ENCODE data around the gene SLC24A3.

SLC24A3 gene

DNA sequence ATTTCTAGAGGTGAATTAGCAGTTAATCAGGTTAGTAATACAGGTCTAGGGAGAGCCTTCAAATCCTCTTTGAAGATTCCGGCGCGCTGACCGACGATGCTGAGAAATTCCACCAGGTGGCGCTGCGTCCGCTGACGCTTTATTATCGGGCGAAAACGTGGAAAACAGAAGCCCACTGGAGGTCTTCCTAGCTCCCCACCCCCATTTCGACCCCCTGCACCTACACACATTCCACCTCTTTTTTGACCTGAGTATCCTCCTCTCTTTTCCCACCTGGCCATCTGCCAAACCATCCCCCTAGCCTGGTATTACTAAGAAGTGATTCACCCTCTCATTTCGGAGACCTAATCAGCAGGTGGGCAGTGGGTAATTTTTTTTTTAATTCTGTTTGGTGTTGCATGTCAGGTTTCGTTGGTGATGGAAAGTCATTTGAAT is 480.3 kb downstream of the SLC24A3 start:
- peak; percentile 31 for DNase-seq

DNA sequence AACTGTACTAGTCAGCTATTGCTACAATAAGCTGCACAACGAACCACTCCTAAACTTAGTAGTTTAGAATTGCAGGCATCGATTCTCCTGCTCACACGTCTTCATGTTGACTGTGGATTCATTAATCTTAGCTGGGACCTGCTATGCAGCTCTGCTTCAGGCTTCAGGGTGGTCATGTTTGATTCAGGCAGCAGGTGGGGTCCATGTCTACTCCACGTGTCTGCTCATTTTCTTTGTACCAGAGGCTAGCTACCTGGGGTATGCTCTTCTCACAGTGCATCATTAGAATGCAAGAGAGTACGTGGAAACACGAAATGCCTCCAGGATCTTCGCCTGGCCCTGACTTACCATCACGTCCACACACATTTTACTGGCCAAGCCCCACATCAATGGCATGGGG is 481.1 kb downstream of the SLC24A3 start:
- DNase-seq = no peak

DNA sequence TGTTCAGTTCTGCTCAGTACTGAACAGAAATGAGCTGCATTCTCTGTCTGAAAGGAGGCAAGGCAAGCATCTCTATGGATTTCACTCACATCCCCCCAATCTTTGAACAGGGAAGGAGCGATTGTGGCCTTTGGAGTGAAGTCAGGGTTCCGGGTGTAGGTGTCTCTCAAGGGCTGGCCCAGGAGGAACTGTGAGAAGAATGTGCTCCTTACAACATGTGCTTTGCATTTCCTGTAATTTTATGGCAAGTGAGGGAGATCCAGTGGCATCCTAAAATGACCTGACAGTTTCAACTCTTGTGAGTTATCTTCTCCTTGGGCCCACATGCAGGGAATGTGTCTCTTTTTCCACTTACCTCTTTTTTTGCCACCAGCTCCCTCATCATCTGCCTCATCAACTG is 482.6 kb downstream of the SLC24A3 start:
- no peak for DNase-seq

DNA sequence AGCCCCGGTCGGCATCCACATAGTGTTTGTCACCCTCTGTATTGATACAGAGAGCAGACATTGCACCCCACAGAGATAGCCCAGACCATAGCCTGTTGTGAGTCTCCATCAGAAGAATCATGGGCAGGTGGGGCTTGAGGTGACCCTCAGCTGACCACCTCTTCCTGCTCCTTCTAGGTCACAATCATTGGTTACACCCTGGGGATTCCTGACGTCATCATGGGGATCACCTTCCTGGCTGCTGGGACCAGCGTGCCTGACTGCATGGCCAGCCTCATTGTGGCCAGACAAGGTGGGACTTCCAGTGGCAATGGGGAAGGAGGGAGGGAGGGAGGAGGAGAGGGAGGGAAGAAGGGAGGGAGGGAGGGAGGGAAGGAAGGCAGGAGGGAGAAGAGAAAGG is 484.2 kb downstream of the SLC24A3 start:
- DNase-seq = no peak

DNA sequence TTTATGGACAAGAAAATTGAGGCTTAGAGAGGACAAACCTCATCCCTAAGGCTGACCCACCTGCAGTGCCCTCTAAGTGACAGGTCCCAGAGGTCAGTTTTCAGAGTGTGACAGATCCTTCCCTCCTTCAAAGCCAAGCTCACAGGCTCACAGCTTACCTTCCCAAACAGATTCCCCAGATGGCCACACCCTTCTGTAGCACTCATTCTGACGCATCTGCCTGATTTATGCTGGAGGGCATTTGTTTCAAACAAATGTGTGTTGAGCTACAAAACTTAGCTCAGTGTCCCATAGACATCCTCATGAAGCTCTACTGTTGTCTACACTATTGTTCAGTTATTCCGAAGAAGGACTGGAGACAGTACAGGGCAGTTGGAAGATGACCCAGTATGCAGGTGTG is 485.0 kb downstream of the SLC24A3 start:
- DNase-seq = no peak

DNA sequence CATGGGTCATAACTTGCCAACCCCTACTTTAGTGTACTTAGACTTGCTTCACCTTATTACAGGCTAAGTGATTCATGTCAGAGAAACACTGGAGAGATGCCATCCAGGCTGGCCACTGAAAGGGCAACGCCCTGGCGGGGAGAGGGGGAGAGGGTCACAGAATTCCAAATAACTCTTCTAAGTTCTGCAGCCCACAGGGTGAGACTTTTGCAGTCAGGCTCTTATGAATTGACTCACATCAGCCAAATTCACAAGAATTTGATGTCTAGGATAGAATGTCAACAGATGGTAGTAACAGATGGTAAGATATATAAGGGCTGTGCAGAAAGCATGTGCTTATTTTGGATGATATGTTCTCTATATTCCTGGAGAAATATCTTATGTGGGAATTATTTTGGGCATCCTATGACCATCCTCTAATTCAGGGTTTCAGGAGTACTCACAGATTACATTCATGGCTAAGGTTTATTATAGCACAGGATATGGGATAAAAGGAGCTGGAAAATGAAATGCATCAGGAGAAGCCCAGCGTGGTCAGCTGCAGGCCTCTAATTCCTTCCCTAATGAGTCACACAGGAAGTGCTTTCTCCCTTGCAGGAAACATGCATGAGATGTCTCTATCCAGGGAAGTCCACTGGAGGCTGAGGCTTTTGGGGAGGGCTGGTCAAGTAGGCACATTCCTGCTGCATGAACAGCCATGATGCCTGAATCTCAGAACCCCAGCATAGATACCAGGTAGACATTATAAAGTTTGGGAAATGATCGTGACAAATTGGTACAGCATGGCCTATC is 486.9 kb downstream of the SLC24A3 start:
- DNase-seq = no peak

DNA sequence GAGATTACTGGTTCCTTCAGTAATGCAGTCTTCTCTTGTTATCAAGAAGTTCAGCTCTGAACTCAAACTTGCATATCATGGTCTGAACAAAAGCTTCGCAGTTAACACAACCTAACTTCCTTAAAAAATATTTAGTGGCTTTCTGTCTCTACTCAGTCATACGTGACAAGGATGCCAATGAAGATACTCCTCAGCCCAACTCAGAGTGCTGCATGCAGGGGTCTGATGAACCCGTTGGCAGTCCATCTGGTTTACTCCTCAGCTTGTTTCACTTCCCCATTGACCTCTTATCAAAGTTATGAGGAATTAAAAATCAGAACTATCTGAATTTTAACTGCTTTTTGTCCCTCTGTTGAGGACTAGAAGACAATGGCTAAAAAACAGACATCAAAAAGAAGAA is 489.0 kb downstream of the SLC24A3 start:
- no peak for DNase-seq

DNA sequence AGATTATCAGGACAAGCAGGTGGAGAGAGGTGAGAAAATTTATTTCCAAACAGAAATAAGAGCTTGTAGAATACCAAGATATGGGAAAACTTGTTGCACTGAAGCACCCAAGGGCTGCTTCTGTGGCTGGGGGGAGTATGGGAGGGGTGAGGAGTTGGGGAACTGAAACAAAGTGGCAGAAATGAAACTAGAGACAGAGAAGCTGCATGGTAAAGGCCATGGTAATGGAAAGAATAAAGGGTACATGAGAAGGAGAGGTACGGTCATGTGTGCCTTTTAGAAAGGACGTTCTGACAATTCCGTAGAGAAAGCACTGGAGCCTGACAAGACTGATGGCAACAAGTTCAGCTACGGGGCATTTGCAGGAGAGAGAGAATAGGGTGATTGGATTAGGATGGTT is 494.0 kb downstream of the SLC24A3 start:
- DNase-seq = no peak

DNA sequence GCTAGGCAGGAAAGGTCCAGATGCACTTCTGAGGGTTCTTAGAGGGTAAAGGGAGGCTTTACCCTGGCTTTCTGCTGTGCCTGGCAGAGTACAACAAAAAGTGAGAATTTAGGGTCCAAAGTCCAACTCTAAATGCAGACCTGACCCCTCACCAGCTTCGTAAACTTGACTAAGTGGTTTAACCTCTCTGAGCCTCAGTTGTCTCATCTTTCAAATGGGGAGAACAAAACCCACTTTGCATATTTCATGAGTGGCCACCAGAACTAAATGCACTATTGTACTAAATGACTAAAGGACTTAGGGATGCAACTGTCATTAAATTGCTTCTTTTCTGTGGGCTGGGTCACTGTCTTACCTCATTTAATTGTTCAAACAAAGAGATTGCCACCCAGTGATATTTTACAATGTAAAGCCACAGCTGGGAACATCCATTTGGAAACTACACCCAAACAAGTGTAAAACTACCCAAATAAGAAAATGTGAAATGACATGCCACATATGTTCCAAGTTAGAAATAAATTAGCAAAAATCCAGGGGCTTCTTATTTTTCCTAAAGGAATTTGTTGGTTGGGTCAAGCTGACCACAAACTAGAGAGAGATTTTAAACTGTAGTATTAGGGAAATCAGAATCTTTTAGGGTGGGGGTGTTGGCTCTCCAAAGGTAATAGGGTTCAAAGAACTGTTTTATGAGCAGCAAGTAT is 497.3 kb downstream of the SLC24A3 start:
- no peak for DNase-seq

DNA sequence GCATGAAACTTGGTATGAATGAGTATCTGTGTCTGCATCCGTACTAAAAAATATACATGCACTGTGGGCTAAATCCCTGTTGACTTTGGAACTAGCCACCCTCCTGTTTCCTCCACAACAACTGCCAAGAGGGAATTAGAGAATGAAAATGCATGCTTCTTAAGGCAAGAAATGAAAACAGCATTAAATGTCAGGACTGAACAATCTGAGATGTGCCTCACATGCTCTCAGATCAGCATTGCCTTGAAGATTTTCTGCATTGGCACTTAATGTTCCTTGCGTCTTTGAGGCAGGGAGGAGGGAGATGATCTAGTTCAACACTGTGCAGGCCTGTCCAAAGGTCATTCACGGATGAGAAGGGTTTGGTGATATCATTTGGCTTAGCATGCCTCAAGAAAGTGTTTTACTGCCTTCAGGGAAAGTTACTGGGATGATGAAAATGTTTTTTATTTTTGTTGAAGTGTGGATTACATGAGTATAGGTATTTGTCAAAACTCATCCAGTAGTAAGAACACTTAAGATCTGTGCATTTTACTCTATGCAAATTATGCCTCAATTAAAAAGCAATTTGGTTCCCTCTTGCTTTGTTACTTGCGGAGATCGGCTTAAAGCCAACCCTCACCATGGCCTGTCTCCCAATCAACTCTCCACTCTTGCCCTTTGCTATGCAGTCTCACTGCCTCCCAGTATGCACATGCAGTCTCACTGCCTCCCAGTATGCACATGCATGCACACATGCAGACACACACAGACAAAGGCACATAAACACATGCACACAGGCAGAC is 498.1 kb downstream of the SLC24A3 start:
- no peak for DNase-seq

DNA sequence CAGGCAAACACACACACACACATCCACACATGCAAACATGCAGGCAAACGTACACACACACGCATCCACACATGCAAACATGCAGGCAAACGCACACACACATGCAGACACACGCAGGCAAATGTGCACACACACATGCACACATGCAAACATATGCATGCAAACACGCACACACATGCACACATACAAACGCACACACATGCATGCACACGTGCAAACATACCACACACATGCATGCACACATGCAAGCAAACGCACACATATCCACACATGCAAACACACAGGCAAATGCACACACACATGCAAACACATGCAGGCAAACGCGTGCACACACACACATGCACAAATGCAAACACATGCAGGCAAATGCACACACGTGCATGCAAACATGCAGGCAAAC is 498.7 kb downstream of the SLC24A3 start:
- DNase-seq = no peak

DNA sequence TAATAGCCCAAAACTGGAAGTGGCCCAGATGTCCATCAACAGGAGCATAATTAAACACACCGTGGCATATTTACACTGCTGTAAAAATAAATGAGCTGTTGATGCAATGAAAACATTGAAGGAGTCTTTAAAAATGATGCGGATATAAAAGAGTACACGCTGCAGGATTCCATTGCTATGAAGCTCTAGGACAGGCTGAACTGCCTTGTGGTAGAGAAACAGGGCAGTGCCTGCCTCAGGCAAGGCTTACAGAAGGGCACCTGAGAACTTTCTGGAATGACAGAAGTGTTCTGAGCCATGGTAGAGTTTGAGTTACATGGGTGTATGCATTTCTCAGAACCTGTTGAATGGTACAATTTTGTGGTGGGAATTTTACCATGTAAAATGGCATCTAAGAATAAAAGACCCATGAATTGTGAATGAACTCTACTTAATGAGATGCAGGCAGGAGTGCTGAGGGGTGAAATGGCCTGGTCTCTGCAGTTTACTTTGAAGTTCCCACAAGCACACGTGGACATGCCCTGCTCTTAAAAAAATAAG is 500.3 kb downstream of the SLC24A3 start:
- DNase-seq = no peak

DNA sequence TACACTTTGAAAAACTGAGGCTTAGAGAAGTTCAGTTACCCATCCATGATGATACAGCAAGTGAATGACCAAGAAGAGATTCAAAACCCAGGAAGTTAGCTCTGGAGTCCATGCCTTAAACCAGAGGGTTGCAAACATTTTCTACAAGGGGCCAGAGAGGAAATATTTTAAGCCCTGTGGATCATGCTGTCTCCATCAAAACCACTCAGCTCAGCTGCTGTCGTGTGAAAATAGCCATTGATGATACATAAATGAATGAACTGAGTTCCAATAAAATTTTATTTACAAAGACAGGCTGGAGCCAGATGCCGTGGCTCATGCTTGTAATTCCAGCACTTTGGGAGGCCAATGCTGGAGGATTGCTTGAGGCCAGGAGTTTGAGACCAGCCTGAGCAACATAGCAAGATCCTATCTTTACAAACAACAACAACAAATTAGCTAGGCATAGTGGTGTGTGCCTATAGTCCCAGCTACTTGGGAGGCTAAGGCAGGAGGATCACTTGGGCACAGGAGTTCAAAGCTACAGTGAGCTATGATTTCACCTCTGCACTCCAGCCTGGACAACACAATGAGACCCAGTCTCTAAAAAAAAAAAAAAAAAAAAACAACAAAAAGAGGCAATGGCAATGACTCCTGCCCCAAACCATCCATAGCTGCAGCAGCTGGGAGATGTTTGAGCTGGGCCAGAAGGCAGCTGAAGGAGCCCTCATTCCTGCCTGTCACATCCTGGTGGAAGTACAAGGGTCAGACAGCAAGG is 501.6 kb downstream of the SLC24A3 start:
- no peak for DNase-seq

DNA sequence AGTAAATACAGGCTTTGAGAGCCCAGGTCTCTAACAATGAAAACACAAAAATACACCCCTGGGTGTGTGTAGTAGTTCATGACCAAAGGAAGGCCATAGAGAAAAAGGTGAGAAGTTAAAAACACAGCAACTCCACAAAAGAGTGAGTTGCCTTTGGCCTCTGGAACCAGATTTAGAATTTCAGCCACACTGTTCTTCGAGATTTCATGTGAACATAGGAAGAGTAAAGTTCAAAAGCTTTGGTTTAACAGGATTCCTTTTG is 502.1 kb downstream of the SLC24A3 start:
- no peak for DNase-seq

DNA sequence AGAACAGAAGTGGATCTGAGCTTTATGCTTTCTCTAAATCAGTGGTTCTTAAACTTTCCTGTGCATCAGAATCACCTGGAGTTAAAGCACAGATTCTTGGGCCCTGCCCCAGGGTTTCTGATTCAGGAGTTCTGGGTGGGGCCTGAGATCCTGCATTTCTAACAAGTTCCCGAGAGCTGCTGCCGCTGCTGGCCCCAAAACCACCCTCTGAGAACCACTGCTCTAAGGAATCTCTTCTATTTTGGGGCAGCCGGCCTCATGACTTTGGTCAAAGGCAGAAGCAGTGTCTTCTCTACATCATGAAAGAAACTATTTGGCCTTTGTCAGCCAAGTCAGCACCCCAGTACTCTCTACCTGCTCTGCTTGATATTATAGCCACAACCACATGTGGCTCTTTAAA is 503.5 kb downstream of the SLC24A3 start:
- DNase-seq = no peak

DNA sequence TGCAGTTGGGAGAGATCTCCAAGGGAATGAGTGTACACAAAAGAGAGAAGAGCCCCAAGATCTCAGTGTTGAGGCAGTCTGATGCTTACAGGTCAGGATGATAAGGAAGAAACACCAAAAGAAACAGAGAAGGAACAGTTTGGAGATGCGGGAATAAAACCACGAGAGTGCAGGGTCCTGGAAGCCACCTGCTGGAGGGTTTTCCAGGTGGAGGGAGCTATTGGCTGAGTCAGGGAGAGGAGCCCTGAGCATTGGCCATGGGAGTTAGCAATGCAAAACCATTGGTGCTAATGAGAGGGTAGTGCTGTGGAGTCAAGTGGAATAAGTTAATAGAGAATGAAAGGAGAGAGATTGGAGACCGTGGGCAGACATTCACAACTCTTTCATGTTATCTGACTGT is 506.4 kb downstream of the SLC24A3 start:
- no peak for DNase-seq

DNA sequence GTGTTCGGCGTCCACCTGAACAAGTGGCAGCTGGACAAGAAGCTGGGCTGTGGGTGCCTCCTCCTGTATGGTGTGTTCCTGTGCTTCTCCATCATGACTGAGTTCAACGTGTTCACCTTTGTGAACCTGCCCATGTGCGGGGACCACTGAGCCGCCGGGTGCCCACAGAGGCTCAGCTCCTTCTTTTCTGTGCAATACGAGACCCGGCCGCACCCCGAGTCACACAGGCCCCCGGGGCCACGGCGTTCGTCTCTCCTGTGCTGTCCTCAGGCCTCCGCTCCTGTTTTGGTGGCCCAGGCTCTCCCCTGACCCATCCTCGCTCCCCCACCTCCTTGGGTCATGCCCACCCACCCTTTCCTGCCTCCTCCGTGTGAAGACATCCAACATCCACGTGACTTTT is 508.5 kb downstream of the SLC24A3 start:
- no peak for DNase-seq

DNA sequence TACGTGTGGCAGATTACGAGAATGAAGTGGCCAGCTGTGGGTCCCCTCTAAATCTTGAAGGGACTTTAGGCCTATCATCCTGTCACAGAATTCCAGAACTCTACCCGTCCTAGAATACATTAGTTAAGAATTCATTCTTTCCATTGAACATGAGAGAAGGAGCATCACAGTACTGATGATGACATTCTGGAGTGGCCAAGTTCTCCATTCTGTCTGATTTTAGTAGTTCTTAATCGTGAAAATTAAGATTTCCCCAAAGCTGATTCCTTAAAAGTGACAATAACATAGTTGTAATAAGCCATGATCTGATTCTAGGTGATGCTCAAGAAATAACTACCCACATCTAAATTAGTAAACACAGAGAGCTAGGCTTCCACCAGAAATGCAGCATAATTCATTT is 510.6 kb downstream of the SLC24A3 start:
- no peak for DNase-seq

DNA sequence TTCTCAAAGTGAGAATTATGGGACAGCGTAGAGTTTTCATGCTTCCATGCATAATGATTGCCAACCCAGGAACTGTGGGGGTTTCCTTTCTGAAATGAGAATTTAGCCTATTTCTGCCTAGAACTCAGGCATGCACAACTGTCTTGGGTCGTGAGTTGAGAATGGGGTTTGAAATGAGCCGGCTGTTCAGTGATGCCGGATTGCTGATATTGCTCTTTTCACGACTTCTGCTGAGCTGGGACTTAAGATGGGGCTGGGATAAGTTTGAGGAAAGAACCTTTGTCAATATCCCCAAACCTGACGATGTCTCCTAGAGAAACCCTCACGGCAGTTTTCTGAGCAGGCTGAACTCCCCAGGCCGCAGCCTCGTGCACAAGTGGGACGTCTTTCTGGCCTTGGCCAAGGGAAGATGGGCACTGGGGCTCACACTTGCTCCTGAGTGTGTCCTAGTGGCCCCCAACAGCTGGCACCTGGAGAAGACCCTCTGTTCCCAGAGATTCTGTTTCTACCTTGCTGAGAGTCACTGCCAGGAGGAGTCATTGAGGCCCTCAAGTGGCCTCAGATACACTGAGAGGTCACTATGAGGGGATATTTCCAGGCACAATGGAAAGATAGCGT is 511.5 kb downstream of the SLC24A3 start:
- DNase-seq = no peak

DNA sequence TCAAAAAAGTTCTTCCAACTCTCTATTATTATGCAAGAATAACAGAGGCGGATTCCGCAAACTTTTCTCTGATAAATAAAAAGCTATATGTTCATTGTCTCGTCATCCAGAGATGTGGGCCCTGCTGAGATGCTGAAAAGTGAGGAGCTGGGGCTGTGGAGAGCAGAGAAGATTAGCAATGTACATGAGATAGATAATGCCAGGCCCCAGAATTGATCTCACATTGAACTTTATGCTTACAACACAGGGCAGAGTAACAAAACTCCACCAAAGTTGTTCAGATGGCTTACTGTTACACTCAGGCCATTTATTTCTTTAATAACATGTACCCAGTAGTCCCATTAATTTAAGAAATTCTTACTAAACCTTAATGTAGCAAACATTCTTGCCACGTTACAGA is 512.9 kb downstream of the SLC24A3 start:
- no peak for DNase-seq

DNA sequence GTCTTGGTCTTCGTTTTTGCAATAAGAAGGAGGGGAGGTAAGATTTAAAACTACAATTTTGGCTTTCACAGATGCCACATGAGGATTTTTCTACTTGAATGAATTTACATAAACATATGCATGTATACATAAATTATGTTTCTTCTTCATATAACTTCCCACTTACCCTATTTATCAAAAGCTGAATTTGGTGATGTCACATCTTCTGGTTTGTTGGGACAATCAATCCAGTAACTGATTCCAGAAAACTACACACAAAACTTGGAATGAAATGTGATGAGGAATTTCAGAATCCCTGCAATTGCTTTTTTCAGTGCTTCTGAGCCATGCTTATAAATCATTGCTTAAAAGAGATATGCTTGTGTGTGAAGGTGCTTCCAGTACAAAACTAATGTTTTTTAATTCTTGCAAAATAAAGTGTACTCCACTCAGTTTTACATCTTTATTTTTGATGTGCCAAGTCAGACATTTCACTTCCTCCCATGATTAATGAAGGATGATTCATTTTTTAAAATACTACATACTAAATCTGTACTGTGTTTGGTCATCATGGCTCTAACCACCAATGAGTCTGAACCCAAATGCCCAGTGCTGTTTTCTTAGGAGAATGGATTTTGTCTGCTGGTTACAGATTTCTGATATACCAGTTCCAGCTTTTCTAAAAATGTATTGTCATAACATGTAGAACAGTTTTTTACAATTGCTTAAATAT is 513.5 kb downstream of the SLC24A3 start:
- DNase-seq = no peak

DNA sequence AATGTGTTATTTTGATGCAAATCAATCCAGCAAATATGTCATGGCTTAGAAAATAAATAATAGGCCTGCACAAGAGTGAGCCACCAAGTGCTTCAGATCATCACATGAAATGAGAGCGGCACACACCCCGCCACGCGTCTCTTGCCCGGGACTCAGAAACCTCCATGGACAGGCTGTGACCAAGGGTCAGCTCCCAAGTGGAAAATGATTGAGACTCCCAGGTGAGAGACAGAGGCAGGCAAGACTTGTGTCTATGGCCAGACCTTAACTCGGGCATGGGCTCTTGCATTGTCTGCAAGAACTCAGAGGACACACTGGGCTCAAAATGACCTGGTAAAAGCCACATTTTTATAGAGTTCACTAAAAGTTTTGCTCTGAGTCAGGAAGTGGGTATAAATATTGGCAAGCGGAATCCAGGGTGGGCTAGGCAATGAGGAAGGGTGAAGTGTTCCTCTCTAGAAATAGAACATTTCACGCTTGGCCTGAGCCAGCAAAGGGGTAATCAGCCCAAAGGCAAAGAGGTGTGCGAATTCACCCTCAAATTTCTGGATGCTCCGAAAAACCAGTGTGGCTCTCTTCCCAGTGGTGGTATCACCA is 514.9 kb downstream of the SLC24A3 start:
- DNase-seq = no peak

Measured in activated CD4-positive, alpha-beta T cell treated with anti-CD3 and anti-CD28 coated beads, Interleukin-2, amount 50 U/mL, for 16 hours (primary cell).